AG20443 (cell line): ENCODE measurements around the gene TEK.
A peak's percentile ranks its signal among the peaks of the same experiment; 100 is the strongest.
"Not testable (repeated sequence)": the region's sequence is repeated elsewhere in the genome, so short reads cannot be mapped to it uniquely, and the experiment has no call there.

ENCODE experiments used
- DNase-seq: peaks from one replicate; pipeline ENCODE4 v3.0.0; 2012; ENCODE audit warnings: low spot score, mixed read lengths

The TEK gene

GRCh38 chr9:27227192-27227591 lies 118.2 kb downstream of the TEK start:
- DNase-seq, result peak; percentile 22

- DNase-seq, result not testable (repeated sequence)
Measured at GRCh38 chr9:27239648-27240047, 130.6 kb downstream of the TEK start.

GRCh38 chr9:27247756-27248155 lies 138.7 kb downstream of the TEK start:
- DNase-seq, result peak; percentile 70

GRCh38 chr9:27248702-27249101 lies 139.7 kb downstream of the TEK start:
- DNase-seq, result peak; percentile 24

GRCh38 chr9:27258662-27259061 lies 149.6 kb downstream of the TEK start:
- DNase-seq, result no peak

GRCh38 chr9:27260789-27261516 lies 151.9 kb downstream of the TEK start:
- no peak for DNase-seq

- DNase-seq, result peak; percentile 18
Measured at GRCh38 chr9:27261517-27262211, 152.6 kb downstream of the TEK start.

- DNase-seq, result no peak
Measured at GRCh38 chr9:27272103-27272502, 163.1 kb downstream of the TEK start.

GRCh38 chr9:27273186-27273585 lies 164.2 kb downstream of the TEK start:
- no peak for DNase-seq

GRCh38 chr9:27276193-27277030 lies 167.4 kb downstream of the TEK start:
- peak; percentile 63 for DNase-seq

GRCh38 chr9:27278374-27278773 lies 169.3 kb downstream of the TEK start:
- no peak for DNase-seq

GRCh38 chr9:27279611-27280010 lies 170.6 kb downstream of the TEK start:
- DNase-seq, result no peak
